Stimulated activated CD8-positive, alpha-beta memory T cell treated with anti-CD3 and anti-CD28 coated beads, Interleukin-15, amount 100 ng/mL, for 1 hour (primary cell): ENCODE measurements around the gene PCDH9.

ENCODE experiments used
- DNase-seq: peaks from one replicate; pipeline ENCODE4 v3.0.0-alpha.2; 2020; ENCODE audit warnings: low read depth

Gene PCDH9

GRCh38 chr13:66974174-66974573 lies 256.0 kb downstream of the PCDH9 start:
- no peak for DNase-seq

- no peak for DNase-seq
Measured at GRCh38 chr13:66972659-66973058, 257.5 kb downstream of the PCDH9 start.

- DNase-seq, result no peak
Measured at GRCh38 chr13:66971004-66971403, 259.1 kb downstream of the PCDH9 start.

GRCh38 chr13:66969291-66969690 lies 260.8 kb downstream of the PCDH9 start:
- no peak for DNase-seq

- DNase-seq, result no peak
Measured at GRCh38 chr13:66967811-66968597, 262.1 kb downstream of the PCDH9 start.

GRCh38 chr13:66965181-66965580 lies 265.0 kb downstream of the PCDH9 start:
- no peak for DNase-seq

GRCh38 chr13:66962953-66963352 lies 267.2 kb downstream of the PCDH9 start:
- no peak for DNase-seq

GRCh38 chr13:66958611-66959010 lies 271.5 kb downstream of the PCDH9 start:
- DNase-seq, result no peak

GRCh38 chr13:66952507-66952906 lies 277.6 kb downstream of the PCDH9 start:
- no peak for DNase-seq

GRCh38 chr13:66951426-66951825 lies 278.7 kb downstream of the PCDH9 start:
- no peak for DNase-seq

GRCh38 chr13:66950666-66951065 lies 279.5 kb downstream of the PCDH9 start:
- DNase-seq, result no peak

- no peak for DNase-seq
Measured at GRCh38 chr13:66948910-66949309, 281.2 kb downstream of the PCDH9 start.

- no peak for DNase-seq
Measured at GRCh38 chr13:66943530-66943929, 286.6 kb downstream of the PCDH9 start.

- no peak for DNase-seq
Measured at GRCh38 chr13:66940113-66940512, 290.0 kb downstream of the PCDH9 start.

- no peak for DNase-seq
Measured at GRCh38 chr13:66937423-66937822, 292.7 kb downstream of the PCDH9 start.

- no peak for DNase-seq
Measured at GRCh38 chr13:66933994-66934393, 296.1 kb downstream of the PCDH9 start.

GRCh38 chr13:66933527-66933926 lies 296.6 kb downstream of the PCDH9 start:
- DNase-seq, result no peak

- DNase-seq, result no peak
Measured at GRCh38 chr13:66927562-66927961, 302.6 kb downstream of the PCDH9 start.

GRCh38 chr13:66926851-66927524 lies 303.1 kb downstream of the PCDH9 start:
- DNase-seq, result no peak

- DNase-seq, result no peak
Measured at GRCh38 chr13:66926200-66926850, 303.8 kb downstream of the PCDH9 start.

GRCh38 chr13:66922444-66922843 lies 307.7 kb downstream of the PCDH9 start:
- no peak for DNase-seq

- no peak for DNase-seq
Measured at GRCh38 chr13:66921437-66921836, 308.7 kb downstream of the PCDH9 start.

- no peak for DNase-seq
Measured at GRCh38 chr13:66915596-66916185, 314.4 kb downstream of the PCDH9 start.
